Measurements from ENCODE around the gene DYSF.

GRCh38 chr2:71597756-71598155, 144.4 kb downstream of the DYSF start:
- TF ChIP-seq, protein P1, sequence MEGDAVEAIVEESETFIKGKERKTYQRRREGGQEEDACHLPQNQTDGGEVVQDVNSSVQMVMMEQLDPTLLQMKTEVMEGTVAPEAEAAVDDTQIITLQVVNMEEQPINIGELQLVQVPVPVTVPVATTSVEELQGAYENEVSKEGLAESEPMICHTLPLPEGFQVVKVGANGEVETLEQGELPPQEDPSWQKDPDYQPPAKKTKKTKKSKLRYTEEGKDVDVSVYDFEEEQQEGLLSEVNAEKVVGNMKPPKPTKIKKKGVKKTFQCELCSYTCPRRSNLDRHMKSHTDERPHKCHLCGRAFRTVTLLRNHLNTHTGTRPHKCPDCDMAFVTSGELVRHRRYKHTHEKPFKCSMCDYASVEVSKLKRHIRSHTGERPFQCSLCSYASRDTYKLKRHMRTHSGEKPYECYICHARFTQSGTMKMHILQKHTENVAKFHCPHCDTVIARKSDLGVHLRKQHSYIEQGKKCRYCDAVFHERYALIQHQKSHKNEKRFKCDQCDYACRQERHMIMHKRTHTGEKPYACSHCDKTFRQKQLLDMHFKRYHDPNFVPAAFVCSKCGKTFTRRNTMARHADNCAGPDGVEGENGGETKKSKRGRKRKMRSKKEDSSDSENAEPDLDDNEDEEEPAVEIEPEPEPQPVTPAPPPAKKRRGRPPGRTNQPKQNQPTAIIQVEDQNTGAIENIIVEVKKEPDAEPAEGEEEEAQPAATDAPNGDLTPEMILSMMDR (IDR thresholded peaks at IDR 0.05; ENCODE audit: poor library complexity, severe bottlenecking), result no peak
- TF ChIP-seq TAF1 (IDR thresholded peaks at IDR 0.05; ENCODE audit: low read depth) (no peak), EZH2 (IDR thresholded peaks at IDR 0.05; ENCODE audit: borderline replicate concordance, insufficient read depth, low read length, poor library complexity, severe bottlenecking) (no peak)

All from neural cell (in vitro differentiated cells).